ENCODE results near the gene SOX1.

GRCh38 chr13:112120031-112120373 lies 53.1 kb downstream of the SOX1 start:
- TF ChIP-seq, protein P1, sequence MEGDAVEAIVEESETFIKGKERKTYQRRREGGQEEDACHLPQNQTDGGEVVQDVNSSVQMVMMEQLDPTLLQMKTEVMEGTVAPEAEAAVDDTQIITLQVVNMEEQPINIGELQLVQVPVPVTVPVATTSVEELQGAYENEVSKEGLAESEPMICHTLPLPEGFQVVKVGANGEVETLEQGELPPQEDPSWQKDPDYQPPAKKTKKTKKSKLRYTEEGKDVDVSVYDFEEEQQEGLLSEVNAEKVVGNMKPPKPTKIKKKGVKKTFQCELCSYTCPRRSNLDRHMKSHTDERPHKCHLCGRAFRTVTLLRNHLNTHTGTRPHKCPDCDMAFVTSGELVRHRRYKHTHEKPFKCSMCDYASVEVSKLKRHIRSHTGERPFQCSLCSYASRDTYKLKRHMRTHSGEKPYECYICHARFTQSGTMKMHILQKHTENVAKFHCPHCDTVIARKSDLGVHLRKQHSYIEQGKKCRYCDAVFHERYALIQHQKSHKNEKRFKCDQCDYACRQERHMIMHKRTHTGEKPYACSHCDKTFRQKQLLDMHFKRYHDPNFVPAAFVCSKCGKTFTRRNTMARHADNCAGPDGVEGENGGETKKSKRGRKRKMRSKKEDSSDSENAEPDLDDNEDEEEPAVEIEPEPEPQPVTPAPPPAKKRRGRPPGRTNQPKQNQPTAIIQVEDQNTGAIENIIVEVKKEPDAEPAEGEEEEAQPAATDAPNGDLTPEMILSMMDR (IDR thresholded peaks at IDR 0.05; ENCODE audit: low read length): no peak
- TF ChIP-seq EZH2 (optimal IDR thresholded peaks at IDR 0.05; ENCODE audit: low read depth, low read length) (no peak), EZH2phosphoT487 (IDR thresholded peaks at IDR 0.05; ENCODE audit: low read length) (no peak)
